Ishikawa (cell line): ENCODE results near the gene CYTH4.

Source experiments
- CEBPB ChIP-seq: IDR thresholded peaks from 2 replicates; pipeline ENCODE4 v1.6.1; 2012
- CREB1 ChIP-seq: IDR thresholded peaks from 2 replicates; pipeline ENCODE4 v1.6.1; 2012; ENCODE audit warnings: low read depth
- EGR1 ChIP-seq: IDR thresholded peaks from 2 replicates; pipeline ENCODE4 v1.6.1; 2012
- EP300 ChIP-seq: IDR thresholded peaks from 2 replicates; pipeline ENCODE4 v1.6.1; 2012; ENCODE audit warnings: borderline replicate concordance
- FOXM1 ChIP-seq: IDR thresholded peaks from 2 replicates; pipeline ENCODE4 v1.6.1; 2012; ENCODE audit warnings: low read depth, borderline replicate concordance
- NFIC ChIP-seq: IDR thresholded peaks from 2 replicates; pipeline ENCODE4 v1.6.1; 2012
- RAD21 ChIP-seq: IDR thresholded peaks from 2 replicates; pipeline ENCODE4 v1.6.1; 2012; ENCODE audit warnings: low read depth
- REST ChIP-seq: IDR thresholded peaks from 2 replicates; pipeline ENCODE4 v1.6.1; 2012; ENCODE audit warnings: low read depth, mild to moderate bottlenecking
- TAF1 ChIP-seq: IDR thresholded peaks from 2 replicates; pipeline ENCODE4 v1.6.1; 2012; ENCODE audit warnings: low read depth, mild to moderate bottlenecking
- TCF12 ChIP-seq: IDR thresholded peaks from 2 replicates; pipeline ENCODE4 v1.6.1; 2012; ENCODE audit warnings: low read depth
- TEAD4 ChIP-seq: IDR thresholded peaks from 2 replicates; pipeline ENCODE4 v1.6.1; 2012
- YY1 ChIP-seq: IDR thresholded peaks from 2 replicates; pipeline ENCODE4 v1.6.1; 2012; ENCODE audit warnings: low read depth
- ZBTB7A ChIP-seq: IDR thresholded peaks from 2 replicates; pipeline ENCODE4 v1.6.1; 2012; ENCODE audit warnings: low read depth
- TF ChIP-seq, protein P1 (sequence below): IDR thresholded peaks from 2 replicates; pipeline ENCODE4 v1.6.1; 2012
- TF ChIP-seq, protein P2 (sequence below): IDR thresholded peaks from 2 replicates; pipeline ENCODE4 v1.6.1; 2012

The CYTH4 gene

DNA sequence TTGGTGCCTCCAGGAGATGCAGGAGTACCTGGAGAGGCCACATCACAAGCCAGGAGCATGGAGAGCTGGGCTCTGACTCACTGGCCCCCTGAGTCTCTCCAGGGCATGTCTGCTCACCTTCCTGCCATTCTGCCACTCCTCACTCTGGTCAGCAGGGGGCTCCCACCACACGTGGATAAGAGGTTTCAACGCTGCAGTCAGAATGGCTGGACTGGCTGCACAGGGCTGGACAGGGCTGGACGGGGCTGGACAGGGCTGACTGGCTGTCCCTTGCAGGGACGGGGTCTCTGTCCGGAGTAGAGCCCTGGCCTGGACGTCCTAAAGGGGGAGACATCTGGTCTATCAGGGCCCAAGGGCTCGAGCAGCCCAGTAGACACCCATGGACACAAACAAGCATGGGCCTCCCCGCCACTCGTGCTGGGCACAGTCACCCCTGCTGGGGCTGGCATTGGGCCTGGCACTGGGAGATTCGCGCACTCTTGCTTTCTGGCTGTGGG lies 34.6 kb downstream of the CYTH4 start:
- TF ChIP-seq EP300 = peak; percentile 12; the same call in 1 of the 2 replicates
- peak; percentile 60 for TF ChIP-seq YY1
- TF ChIP-seq, protein P1, sequence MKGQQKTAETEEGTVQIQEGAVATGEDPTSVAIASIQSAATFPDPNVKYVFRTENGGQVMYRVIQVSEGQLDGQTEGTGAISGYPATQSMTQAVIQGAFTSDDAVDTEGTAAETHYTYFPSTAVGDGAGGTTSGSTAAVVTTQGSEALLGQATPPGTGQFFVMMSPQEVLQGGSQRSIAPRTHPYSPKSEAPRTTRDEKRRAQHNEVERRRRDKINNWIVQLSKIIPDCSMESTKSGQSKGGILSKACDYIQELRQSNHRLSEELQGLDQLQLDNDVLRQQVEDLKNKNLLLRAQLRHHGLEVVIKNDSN = no peak; the same call in 1 of the 2 replicates
- TF ChIP-seq TAF1 = no peak
- TF ChIP-seq REST = peak; percentile 42; the same call in 1 of the 2 replicates
- 0 out of 2 replicates have a peak, but pooled peaks have one; percentile 27 for TF ChIP-seq ZBTB7A
- TF ChIP-seq EGR1 = no peak
- TF ChIP-seq TEAD4 = 0 out of 2 replicates have a peak, but pooled peaks have one; percentile 9
- TF ChIP-seq TCF12 = peak; percentile 29; the same call in 1 of the 2 replicates
- peak; percentile 100 for TF ChIP-seq RAD21
- 0 out of 2 replicates have a peak, but pooled peaks have one; percentile 35 for TF ChIP-seq NFIC

GRCh38 chr22:37317698-37318210 lies 35.4 kb downstream of the CYTH4 start:
- TF ChIP-seq CEBPB (no peak), TCF12 (no peak), FOXM1 (no peak), EP300 (no peak), EGR1 (no peak), RAD21 (no peak), REST (no peak), TAF1 (no peak), NFIC (no peak), TEAD4 (no peak), CREB1 (no peak), ZBTB7A (no peak), YY1 (no peak)
- TF ChIP-seq, protein P1 = no peak
- TF ChIP-seq, protein P2, sequence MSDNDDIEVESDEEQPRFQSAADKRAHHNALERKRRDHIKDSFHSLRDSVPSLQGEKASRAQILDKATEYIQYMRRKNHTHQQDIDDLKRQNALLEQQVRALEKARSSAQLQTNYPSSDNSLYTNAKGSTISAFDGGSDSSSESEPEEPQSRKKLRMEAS = no peak

GRCh38 chr22:37318364-37319109 lies 36.2 kb downstream of the CYTH4 start:
- TF ChIP-seq CEBPB = no peak
- TF ChIP-seq EP300 = no peak
- TF ChIP-seq YY1 = no peak
- no peak for TF ChIP-seq CREB1
- no peak for TF ChIP-seq EGR1
- TF ChIP-seq RAD21 = peak; percentile 53

- no peak for TF ChIP-seq RAD21
- no peak for TF ChIP-seq ZBTB7A
- no peak for TF ChIP-seq NFIC
Observed at GRCh38 chr22:37319469-37319868, 37.2 kb downstream of the CYTH4 start.

DNA sequence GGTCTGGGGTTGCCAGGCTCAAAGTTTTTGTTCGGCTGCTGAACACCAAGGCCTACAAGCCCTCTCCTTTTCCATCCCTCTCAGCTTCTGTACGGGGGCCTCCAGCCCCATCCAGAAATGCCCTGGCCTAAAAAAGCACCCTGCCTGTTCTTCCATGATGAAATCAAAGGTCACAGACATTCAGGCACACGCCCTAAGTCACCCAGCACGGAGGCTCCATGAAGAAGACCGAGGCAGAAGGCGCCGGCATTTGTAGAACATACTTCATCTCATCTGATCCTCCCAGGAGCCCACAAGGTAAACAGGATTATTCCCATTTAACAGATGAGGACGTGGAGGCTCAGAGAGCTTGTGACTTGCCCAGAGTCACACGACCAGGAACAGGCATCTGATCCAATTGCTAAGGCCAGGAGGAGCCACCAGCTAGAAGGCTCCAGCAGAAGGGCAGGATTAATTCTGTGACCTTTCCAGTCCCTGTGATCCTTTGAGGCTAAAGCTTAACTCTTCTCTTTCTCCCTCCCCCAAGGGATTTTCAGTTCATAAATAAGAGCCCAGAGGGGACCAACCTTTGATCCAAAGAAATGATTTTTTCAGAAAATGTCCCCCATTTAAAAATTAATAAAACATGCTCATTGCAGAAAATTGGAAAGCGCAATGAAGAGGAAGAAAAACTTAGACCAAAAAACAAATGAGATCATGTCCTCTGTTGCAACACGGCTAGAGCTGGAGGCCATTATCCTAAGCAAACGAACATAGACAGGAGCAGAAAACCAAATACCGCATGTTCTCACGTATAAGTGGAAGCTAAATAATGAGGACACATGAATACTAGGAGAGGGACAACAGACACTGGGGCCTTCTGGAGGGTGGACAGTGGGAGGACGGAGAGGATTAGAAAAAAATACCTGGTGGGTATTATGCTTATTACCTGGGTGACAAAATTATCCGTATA lies 38.7 kb downstream of the CYTH4 start:
- TF ChIP-seq ZBTB7A (no peak), EP300 (no peak), CREB1 (no peak), REST (no peak), TCF12 (no peak), TEAD4 (no peak), FOXM1 (no peak)
- TF ChIP-seq, protein P1 = no peak
